DND-41 (cell line): ENCODE results near the gene ERAL1.
"Not testable (repeated sequence)": the region's sequence is repeated elsewhere in the genome, so short reads cannot be mapped to it uniquely, and the experiment has no call there.

Source experiments
- ATAC-seq: fragments of 200-7000 bp; cut with Tn5 transposase; 3 replicates; pipeline ENCODE4 v1.9.1; 2021; ENCODE audit warnings: low read depth; ENCODE audit not compliant: insufficient read depth
- DNase-seq: peaks from one replicate; pipeline ENCODE4 v3.0.0-alpha.2; 2020
- H2AFZ ChIP-seq: 2 replicates; pipeline ENCODE4 v1.6.0; 2012; ENCODE audit warnings: low read depth, low read length
- H3K27ac ChIP-seq: 2 replicates; pipeline ENCODE4 v1.5.1; 2012; ENCODE audit warnings: low read length, inconsistent platforms
- H3K27me3 ChIP-seq: fragments of 200-600 bp; sonication (generic); 2 replicates; pipeline ENCODE4 v1.6.0; 2012; ENCODE audit warnings: low read length, mild to moderate bottlenecking, inconsistent platforms; ENCODE audit not compliant: insufficient read depth, poor library complexity
- H3K36me3 ChIP-seq: 2 replicates; pipeline ENCODE4 v1.5.1; 2012; ENCODE audit warnings: low read length, inconsistent platforms; ENCODE audit not compliant: insufficient read depth
- H3K4me1 ChIP-seq: 2 replicates; pipeline ENCODE4 v1.5.1; 2012; ENCODE audit warnings: mild to moderate bottlenecking, low read length; ENCODE audit not compliant: insufficient read depth
- H3K4me2 ChIP-seq: 2 replicates; pipeline ENCODE4 v1.6.0; 2012; ENCODE audit warnings: mild to moderate bottlenecking, moderate library complexity, low read length, inconsistent platforms; ENCODE audit not compliant: insufficient read depth
- H3K4me3 ChIP-seq, 2 experiments: fragments of 200-600 bp in 1 of 2; shearing (Covaris generic) in 1 of 2; 2 replicates each; pipeline ENCODE4 v1.5.1; 2012 to 2016; ENCODE audit warnings: inconsistent platforms in 2 of 2, low read length in 2 of 2, mild to moderate bottlenecking in 2 of 2, low read depth in 1 of 2, moderate library complexity in 1 of 2
- H3K79me2 ChIP-seq: 2 replicates; pipeline ENCODE4 v1.6.0; 2012; ENCODE audit warnings: low read length, inconsistent platforms; ENCODE audit not compliant: insufficient read depth
- H3K9ac ChIP-seq: 2 replicates; pipeline ENCODE4 v1.6.0; 2012; ENCODE audit warnings: low read depth, mild to moderate bottlenecking, inconsistent platforms, low read length, moderate library complexity
- H3K9me3 ChIP-seq: 2 replicates; pipeline ENCODE4 v1.5.1; 2012; ENCODE audit warnings: low read length, moderate library complexity, mild to moderate bottlenecking, inconsistent platforms; ENCODE audit not compliant: insufficient read depth, severe bottlenecking
- H4K20me1 ChIP-seq: 2 replicates; pipeline ENCODE4 v1.6.0; 2012; ENCODE audit warnings: low read length; ENCODE audit not compliant: insufficient read depth
- CTCF ChIP-seq: IDR thresholded peaks from 2 replicates; pipeline ENCODE4 v1.5.1; 2012; ENCODE audit warnings: borderline replicate concordance, low read length, moderate library complexity, mild to moderate bottlenecking; ENCODE audit not compliant: poor library complexity, severe bottlenecking; ENCODE audit errors: extremely low read depth
- EZH2 ChIP-seq: IDR thresholded peaks from 3 replicates; pipeline ENCODE4 v1.6.1; 2012; ENCODE audit warnings: borderline replicate concordance, low read depth, mild to moderate bottlenecking, moderate library complexity, low read length, inconsistent platforms; ENCODE audit not compliant: severe bottlenecking

Gene ERAL1

GRCh38 chr17:28875848-28876550, 21.2 kb downstream of the ERAL1 start:
- TF ChIP-seq CTCF (no peak), EZH2 (no peak)
- Histone ChIP-seq H4K20me1 (no peaks in the 10 kb centered on the region), H3K9ac (no peak overlapping the region), H3K27me3 (no peaks in the 10 kb centered on the region), H3K79me2 (no peaks in the 10 kb centered on the region), H3K36me3 (peaks cover 7% of the 10 kb centered on the region; the same call in 1 of the 2 replicates), H3K4me2 (no peak overlapping the region), H3K9me3 (no peaks in the 10 kb centered on the region), H3K4me3 (no peak overlapping the region), H3K27ac (no peak overlapping the region), H2AFZ (no peak overlapping the region), H3K4me1 (0 out of 2 replicates have a peak, but pooled peaks cover 4% of the 10 kb centered on the region)
- DNase-seq (no peak), ATAC-seq (no peak; the same call in 2 of the 3 replicates)

GRCh38 chr17:28877150-28877711, 22.4 kb downstream of the ERAL1 start:
- not testable (repeated sequence) for DNase-seq, H2AFZ ChIP-seq, H3K79me2 ChIP-seq, H3K4me3 ChIP-seq, H3K4me2 ChIP-seq, H3K4me1 ChIP-seq, H3K9ac ChIP-seq, H3K27me3 ChIP-seq, H4K20me1 ChIP-seq, H3K9me3 ChIP-seq, ATAC-seq, H3K27ac ChIP-seq
- H3K36me3 ChIP-seq, result peaks cover 18% of the 10 kb centered on the region

- peaks cover 19% of the 10 kb centered on the region for H3K36me3 ChIP-seq
- H3K9me3 ChIP-seq, result no peaks in the 10 kb centered on the region
- TF ChIP-seq CTCF (no peak), EZH2 (no peak)
- H3K9ac ChIP-seq, result no peak overlapping the region
- no peak overlapping the region for H2AFZ ChIP-seq
- no peaks in the 10 kb centered on the region for H3K27me3 ChIP-seq
- H3K79me2 ChIP-seq, result no peaks in the 10 kb centered on the region
- no peak overlapping the region for H3K27ac ChIP-seq
- ATAC-seq, result no peak
- no peak for DNase-seq
- no peak overlapping the region for H3K4me2 ChIP-seq
- no peak overlapping the region for H3K4me3 ChIP-seq
- H3K4me1 ChIP-seq, result no peaks in the 10 kb centered on the region
- H4K20me1 ChIP-seq, result no peaks in the 10 kb centered on the region
These were observed 23.5 kb downstream of the ERAL1 start for GRCh38 chr17:28878158-28878910.

GRCh38 chr17:28878981-28879380, 24.2 kb downstream of the ERAL1 start:
- H3K9me3 ChIP-seq, result no peaks in the 10 kb centered on the region
- H4K20me1 ChIP-seq, result no peaks in the 10 kb centered on the region
- H2AFZ ChIP-seq, result no peak overlapping the region
- no peaks in the 10 kb centered on the region for H3K27me3 ChIP-seq
- H3K4me1 ChIP-seq, result no peaks in the 10 kb centered on the region
- no peak for ATAC-seq
- no peak overlapping the region for H3K27ac ChIP-seq
- no peak overlapping the region for H3K4me3 ChIP-seq
- peaks cover 19% of the 10 kb centered on the region for H3K36me3 ChIP-seq
- DNase-seq, result no peak
- TF ChIP-seq EZH2 (no peak), CTCF (peak; percentile 45)
- no peak overlapping the region for H3K4me2 ChIP-seq
- no peak overlapping the region for H3K9ac ChIP-seq
- H3K79me2 ChIP-seq, result no peaks in the 10 kb centered on the region
